HG03280 (cell line): ENCODE results near the gene SLC66A1.

Experiments
- ATAC-seq: cut with Tn5 transposase; IDR thresholded peaks from one replicate; pipeline ENCODE4 v1.9.1; 2021; ENCODE audit warnings: mild to moderate bottlenecking, moderate library complexity; ENCODE audit not compliant: unreplicated experiment

SLC66A1 gene

GRCh38 chr1:19375631-19376400 is 63.7 kb downstream of the SLC66A1 start:
- no peak for ATAC-seq

GRCh38 chr1:19376428-19377372 is 64.6 kb downstream of the SLC66A1 start:
- no peak for ATAC-seq

GRCh38 chr1:19377812-19378718 is 65.9 kb downstream of the SLC66A1 start:
- no peak for ATAC-seq
